Erythroblast (primary cell): ENCODE measurements around the gene BIVM.

Source experiments
- DNase-seq, 2 experiments: peaks; one replicate each; lab custom pipeline; 2025; lab: John Stamatoyannopoulos, UW
- GATA1 ChIP-seq: IDR thresholded peaks from 2 replicates; pipeline ENCODE4 v1.6.1; 2011; ENCODE audit warnings: low read depth, mild to moderate bottlenecking, control low read depth, low read length, moderate library complexity
- POLR2A ChIP-seq: IDR thresholded peaks from 2 replicates; pipeline ENCODE4 v1.6.1; 2011; ENCODE audit warnings: mild to moderate bottlenecking, low read length

Gene BIVM

DNA sequence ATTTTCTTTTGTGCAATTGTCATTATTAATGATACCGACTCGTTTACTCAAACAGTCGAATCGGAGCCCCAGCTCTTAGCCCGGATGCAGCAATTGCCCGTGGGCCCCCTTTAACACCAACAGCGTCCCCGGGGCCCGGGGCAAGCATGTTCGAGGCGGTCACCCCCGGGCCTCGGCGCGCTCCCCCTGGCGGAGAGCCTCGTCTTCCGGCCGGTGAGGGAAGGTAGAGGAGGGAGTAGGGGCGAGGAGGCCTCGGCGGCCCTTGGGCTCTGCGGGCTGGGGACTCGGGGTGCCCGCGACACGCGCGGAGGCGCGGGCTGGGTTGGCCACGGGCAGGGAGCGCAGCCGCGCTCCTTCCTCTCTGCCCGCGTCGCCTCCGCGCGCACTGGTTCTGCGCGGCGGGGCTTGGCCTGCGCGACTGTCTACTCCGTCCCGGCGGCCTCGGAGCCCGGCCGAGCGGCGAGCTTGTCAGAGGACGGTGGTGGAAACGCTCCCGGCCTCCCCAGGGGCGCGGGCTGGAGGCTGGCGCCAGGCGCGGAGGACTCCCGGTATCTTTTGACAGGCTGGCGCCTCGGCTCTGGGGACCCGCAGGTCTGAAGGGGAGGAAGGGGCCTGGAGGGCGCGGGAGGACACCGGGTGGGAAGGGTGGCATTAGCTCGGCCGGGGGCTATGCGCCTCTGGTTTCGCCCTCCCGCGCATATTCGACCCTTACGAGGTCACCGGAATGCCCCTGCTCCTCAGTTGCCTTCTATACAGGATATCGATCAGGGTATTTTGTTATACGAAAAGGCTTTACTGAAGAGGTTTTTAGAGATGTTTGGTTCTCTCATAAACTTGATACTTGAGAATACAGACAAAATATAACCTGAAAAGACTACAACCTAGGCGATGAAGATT, 1.5 kb downstream of the BIVM start:
- TF ChIP-seq POLR2A (peak; percentile 64), GATA1 (no peak)
- DNase-seq, result peak; percentile 87 to 91

DNA sequence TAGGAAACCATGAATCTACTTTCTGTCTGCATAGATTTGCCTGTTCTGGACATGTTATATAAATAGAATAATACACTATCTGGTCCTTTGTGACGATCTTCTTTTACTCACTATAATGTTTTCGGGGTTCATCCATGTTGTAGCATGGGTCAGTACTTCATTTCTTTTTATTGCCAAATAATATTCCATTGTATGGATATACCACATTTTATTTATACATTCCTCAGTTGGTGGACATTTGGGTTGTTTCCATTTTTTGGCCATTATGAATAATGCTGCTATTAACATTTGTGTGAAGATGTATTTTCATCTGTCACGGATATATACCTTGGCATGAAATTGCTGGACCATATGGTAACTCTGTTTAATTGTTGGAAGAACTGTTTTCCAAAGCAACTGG, 6.8 kb downstream of the BIVM start:
- TF ChIP-seq GATA1, result no peak
- no peak for TF ChIP-seq POLR2A
- DNase-seq, result no peak

DNA sequence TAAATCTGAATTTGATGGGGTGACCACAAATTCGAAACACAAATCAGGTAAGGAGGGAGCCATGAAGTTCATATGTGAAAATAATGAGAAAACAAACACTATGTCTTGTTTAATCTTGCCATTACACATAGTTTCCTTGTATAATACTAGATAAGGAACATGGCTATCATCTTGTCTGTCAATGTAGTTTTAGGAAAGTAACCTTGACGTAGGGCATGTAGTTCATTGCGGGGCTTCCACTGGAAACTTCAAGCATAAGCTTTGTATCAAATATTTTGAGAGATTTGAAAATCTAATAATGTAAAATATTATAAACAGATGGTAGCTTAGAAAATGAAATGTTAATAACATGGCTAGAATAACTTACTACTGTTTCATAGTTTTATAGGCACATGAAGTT, 8.8 kb downstream of the BIVM start:
- no peak for DNase-seq
- TF ChIP-seq POLR2A, result no peak
- no peak for TF ChIP-seq GATA1

DNA sequence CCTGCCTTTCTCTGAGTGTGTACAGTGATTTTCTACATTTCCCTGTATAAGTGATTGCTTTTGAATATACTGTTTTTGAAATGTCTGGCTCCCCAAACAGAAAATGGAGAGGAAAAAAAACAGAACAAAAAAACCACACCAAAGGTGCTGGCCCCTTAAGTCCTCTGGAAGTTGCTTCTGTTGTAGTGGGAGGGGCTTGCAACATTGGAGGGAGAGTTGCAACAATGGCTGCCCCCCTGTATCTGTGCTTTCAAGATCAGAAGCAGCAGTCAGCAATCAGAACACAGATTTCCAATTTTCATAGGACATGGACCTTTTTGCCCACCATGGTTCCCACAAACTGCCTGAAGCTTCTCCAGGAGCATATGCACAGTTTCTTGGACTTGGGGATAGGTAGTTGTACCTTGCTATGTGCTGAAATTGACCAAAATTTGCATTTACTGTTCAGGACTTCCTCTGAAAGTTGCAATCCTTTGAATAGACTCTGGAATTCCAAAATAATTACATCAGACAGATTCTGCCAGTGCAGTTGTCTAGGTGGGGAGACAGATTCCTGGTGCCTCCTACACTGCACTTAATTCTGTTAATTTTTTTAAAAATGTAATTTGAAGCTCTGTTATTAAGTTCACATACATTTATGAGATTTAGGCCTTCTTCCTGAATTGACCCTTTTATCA, 13.8 kb downstream of the BIVM start:
- no peak for DNase-seq
- TF ChIP-seq GATA1 (no peak), POLR2A (no peak)

DNA sequence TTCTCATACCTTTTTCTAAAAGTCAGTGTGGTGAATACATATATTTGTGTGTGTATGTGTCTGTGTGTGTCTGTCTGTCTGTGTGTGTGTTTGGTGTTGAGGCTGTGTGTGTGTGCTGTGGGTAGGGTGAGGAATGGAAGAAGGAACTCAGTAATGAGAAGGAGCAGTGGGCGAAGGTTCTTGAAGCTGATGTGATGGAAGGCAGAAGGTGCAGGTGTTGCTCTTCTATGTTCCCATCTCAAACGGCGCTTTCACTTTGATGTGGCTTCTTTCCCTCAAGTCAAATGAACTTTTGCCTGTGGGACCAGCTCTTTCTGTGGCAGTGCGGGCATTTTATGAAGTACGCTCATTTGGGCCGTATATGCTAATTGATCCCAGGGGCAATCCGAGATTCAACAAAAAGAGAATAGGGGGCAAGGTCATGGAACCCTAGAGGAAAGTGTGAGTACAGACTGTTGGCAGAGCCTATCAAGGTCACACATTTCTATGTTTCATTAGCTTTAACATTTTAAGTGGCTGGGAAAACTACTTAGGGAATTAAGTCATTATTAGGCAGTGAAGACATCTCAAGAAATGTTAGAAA, 15.2 kb downstream of the BIVM start:
- no peak for DNase-seq
- TF ChIP-seq GATA1, result no peak
- no peak for TF ChIP-seq POLR2A

DNA sequence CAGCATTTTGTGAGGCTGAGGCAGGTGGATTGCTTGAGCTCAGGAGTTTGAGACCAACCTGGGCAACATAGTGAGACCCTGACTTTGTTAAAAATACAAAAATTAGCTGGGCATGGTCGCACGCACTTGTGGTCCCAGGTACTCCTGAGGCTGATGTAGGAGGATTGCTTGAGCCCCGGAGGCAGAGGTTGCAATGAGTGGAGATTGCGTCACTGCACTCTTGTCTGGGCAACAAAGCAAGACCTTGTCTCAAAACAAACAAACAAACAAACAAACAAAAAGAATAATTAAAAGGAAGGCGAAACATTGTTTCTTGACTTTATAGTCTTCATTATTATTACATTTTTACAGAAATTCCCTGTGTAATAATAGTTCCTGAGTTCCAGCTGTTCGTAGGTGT, 15.9 kb downstream of the BIVM start:
- DNase-seq, result no peak
- TF ChIP-seq GATA1 (no peak), POLR2A (no peak)

DNA sequence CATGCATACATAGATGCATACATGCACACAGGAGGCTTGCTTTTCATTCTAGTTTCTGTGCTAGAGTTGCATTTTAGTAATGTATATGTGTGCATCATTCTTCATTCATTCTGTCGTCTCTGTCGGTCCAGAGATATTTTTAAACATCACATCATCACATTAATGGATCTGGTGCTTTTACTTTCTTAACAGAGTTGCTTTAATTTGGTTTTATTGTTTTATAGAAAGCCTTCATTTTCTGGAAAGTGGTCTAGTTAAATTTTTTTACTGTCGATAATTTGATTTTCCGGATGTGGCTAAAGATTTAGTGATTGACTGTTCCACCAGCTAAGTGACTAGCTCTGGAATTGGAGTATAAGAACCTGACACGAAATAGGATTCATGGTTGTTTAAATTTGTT, 16.9 kb downstream of the BIVM start:
- TF ChIP-seq GATA1, result no peak
- no peak for TF ChIP-seq POLR2A
- DNase-seq, result no peak

DNA sequence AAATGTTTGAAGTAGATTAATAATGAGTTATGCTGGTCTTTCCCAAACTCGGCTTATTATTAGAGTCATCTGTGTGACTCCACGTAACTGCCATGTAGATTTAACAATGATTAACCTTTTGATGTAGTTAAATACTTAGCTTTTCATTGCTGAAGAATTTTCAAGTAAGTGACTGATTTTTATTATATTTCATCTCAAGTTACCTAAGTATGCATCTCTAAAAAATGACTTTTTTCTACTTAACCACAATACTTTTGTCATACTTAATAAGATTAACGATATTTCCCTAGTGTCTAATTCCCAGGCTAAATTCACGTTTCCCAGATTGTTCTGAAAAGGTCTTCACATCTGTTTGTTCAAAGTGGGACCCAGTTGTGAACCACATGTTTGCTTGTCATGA, 17.8 kb downstream of the BIVM start:
- TF ChIP-seq GATA1, result no peak
- no peak for TF ChIP-seq POLR2A
- DNase-seq, result no peak

DNA sequence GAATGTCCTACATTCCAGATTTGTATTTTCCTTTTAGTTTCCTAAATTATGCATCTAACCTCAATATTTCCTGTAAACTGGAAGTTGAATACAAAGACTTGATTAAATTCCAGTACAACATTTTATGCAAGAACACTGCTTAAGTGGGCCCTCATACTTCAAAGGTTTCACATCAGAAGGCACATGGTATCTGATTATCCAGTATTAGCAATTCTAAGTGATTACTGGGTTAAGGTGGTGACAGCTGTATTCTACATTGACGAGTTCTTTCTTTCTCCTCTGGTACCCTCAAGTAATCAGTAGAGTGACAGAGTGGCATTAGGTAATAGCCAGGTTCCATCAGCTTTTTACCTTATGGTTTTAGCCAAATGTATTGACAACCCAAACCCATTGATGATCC, 18.3 kb downstream of the BIVM start:
- no peak for DNase-seq
- TF ChIP-seq GATA1 (no peak), POLR2A (no peak)

DNA sequence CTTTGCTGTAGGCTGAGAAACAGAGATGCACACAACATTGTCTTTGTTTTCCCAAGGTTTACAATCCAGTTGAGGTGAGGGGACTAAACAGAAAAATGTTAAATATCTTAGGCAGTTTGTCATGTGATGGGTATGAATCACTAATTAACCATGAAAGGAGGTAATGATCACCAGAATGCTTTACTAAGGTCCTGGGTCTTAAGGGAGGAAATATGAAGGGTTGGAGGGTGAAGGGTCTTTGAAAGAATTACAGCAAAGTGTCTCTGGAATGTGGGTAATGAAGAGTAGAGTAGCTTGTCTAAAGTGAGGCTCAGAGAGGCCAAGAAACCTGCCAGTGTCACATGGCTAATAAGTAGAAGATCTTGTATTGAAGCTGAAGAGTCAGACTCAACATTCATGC, 19.0 kb downstream of the BIVM start:
- TF ChIP-seq GATA1 (no peak), POLR2A (no peak)
- DNase-seq, result no peak

DNA sequence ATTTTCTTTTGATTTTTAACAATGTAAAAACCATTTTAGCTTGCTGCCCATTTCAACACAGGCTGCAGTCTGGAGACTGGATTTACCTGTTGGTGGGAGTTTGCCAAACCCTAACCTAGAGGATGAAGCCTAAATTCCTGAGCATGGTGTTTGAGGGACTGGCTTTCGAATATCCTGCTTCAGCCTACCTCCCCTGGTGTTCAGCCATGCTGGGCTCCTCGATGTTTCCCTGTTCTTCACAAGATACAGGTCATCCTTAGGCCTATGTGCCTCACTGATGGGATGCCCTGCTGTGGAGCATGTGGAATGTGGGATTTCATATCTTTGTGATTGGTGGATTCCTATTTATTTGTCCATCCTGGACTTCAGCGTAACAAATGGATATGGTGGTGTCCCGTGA, 26.5 kb downstream of the BIVM start:
- no peak for DNase-seq
- TF ChIP-seq GATA1 (no peak), POLR2A (no peak)

DNA sequence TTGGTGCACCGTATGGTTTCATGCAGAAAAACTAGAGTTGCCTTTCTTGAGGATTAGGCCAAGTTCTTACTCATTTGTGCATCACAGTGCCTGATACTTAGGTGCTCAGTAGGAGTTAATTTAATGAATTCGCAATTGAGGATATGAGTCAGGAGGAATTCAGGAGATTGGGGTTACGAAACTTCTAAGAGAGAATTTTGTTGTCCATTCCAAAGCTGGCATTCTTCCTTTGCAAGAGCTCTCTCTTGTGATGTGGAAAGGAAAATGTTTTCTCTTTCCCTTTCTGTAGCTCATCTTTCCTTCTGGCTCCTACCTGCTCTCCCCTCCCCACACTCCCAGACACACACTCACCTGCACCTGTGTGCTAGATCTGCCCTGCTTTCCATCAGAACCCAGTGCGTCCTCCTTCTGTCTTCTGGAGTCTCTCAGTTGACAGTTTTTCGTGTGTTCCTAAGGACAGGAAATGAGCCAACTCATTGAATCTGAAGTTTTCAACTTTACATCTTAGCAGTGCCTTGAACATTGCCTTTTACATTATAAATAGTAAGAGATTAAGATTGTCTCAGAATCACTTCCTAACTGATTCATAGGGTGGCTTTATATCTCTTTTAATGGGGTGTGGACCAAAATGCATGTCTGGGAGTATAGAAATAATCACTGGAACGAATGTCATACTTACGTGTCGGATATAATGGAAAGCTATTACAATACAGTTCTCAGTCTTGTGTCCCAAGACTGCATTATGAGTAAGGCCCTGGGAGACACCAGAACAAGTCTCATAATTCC, 27.2 kb downstream of the BIVM start:
- no peak for DNase-seq
- TF ChIP-seq GATA1 (no peak), POLR2A (no peak)

DNA sequence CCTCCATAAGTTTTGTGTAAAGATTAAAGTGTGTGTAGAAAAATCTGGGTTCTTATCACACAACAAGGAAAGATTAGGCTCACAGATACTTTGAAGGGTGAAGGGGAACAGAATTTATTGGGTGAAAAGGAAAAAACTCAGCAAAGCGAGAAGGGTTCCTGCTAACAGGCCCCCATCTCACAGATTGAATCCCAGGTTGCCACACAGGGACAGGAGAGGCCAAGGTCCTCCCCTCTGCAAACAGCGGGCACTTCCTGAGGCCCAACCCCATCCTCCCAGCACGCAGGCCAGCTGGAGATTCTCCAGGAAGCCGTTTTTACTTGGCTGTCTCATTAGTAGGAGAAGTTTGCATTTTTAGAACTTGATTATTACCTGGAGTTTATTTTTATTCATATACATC, 31.7 kb downstream of the BIVM start:
- no peak for TF ChIP-seq GATA1
- no peak for TF ChIP-seq POLR2A
- DNase-seq, result no peak

DNA sequence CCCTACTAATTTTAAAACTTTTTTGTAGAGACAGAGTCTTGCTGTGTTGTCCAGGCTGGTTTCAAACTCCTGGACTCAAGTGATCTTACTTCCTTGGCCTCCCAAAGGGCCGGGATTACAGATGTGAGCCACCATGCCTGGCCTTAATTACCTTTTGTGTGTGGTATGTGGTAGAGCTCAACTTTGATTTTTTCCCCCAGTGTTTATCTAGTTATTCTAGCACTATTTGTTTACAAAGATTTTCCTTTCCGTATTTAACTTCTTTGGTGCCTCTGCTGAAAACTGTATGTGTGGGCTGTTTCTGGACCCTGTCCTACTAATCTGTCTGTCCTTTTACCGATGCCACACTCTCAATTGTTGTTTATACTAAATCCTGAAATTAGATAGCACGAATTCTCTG, 37.6 kb downstream of the BIVM start:
- TF ChIP-seq POLR2A, result no peak
- no peak for TF ChIP-seq GATA1
- no peak for DNase-seq
